GM21367 (cell line): ENCODE results near the gene MYH9.

ENCODE experiments used
- ATAC-seq: cut with Tn5 transposase; IDR thresholded peaks from one replicate; pipeline ENCODE4 v1.9.1; 2021; ENCODE audit not compliant: unreplicated experiment

Gene MYH9

GRCh38 chr22:36319595-36320497, 67.9 kb downstream of the MYH9 start:
- ATAC-seq: no peak

- no peak for ATAC-seq
Measured at GRCh38 chr22:36318442-36318841, 69.3 kb downstream of the MYH9 start.

- no peak for ATAC-seq
Measured at GRCh38 chr22:36317658-36318271, 70.0 kb downstream of the MYH9 start.

GRCh38 chr22:36316419-36316818, 71.3 kb downstream of the MYH9 start:
- ATAC-seq: no peak

- no peak for ATAC-seq
Measured at GRCh38 chr22:36315325-36315724, 72.4 kb downstream of the MYH9 start.

- no peak for ATAC-seq
Measured at GRCh38 chr22:36311386-36312085, 76.2 kb downstream of the MYH9 start.

GRCh38 chr22:36308880-36309279, 78.9 kb downstream of the MYH9 start:
- no peak for ATAC-seq

- no peak for ATAC-seq
Measured at GRCh38 chr22:36306227-36306626, 81.5 kb downstream of the MYH9 start.

- no peak for ATAC-seq
Measured at GRCh38 chr22:36305813-36306212, 82.0 kb downstream of the MYH9 start.

- ATAC-seq: no peak
Measured at GRCh38 chr22:36304429-36304828, 83.3 kb downstream of the MYH9 start.

GRCh38 chr22:36303874-36304273, 83.9 kb downstream of the MYH9 start:
- ATAC-seq: no peak

- ATAC-seq: no peak
Measured at GRCh38 chr22:36303115-36303467, 84.7 kb downstream of the MYH9 start.

GRCh38 chr22:36302439-36303114, 85.2 kb downstream of the MYH9 start:
- no peak for ATAC-seq

GRCh38 chr22:36301851-36302250, 85.9 kb downstream of the MYH9 start:
- no peak for ATAC-seq

GRCh38 chr22:36301384-36301828, 86.4 kb downstream of the MYH9 start:
- no peak for ATAC-seq

GRCh38 chr22:36300396-36301212, 87.2 kb downstream of the MYH9 start:
- no peak for ATAC-seq

- no peak for ATAC-seq
Measured at GRCh38 chr22:36299911-36300310, 87.9 kb downstream of the MYH9 start.

GRCh38 chr22:36299295-36299694, 88.5 kb downstream of the MYH9 start:
- ATAC-seq: no peak

- no peak for ATAC-seq
Measured at GRCh38 chr22:36298601-36299000, 89.2 kb downstream of the MYH9 start.

- ATAC-seq: no peak
Measured at GRCh38 chr22:36298118-36298517, 89.6 kb downstream of the MYH9 start.
